Lung (tissue), 12 donors: Measurements from ENCODE around the gene ZBED4. TPM values are rescaled to one million over a fixed set of nuclear protein-coding genes. Genes with fewer than 3 reads are reported as not detected.

Source experiments
- ATAC-seq: fragments of 200-7000 bp; cut with Tn5 transposase; one replicate; pipeline ENCODE4 v1.9.1; 2020; ENCODE audit warnings: moderate number of reproducible peaks; ENCODE audit not compliant: insufficient read depth, low FRiP score
- DNase-seq, 3 donors: peaks; one replicate each; pipeline ENCODE4 v3.0.0-alpha.2; 2013 to 2017
- H3K27ac ChIP-seq, 2 donors: one replicate each; pipeline ENCODE4 v1.5.1; 2013; ENCODE audit warnings: mild to moderate bottlenecking in 2 of 2, moderate library complexity in 2 of 2, control low read depth in 1 of 2, inconsistent platforms in 1 of 2, low read depth in 1 of 2, low read length in 1 of 2
- H3K27me3 ChIP-seq, 3 donors: one replicate each; pipeline ENCODE4 v1.5.1; 2013; ENCODE audit warnings: low read length in 2 of 3; ENCODE audit not compliant: control insufficient read depth in 3 of 3, insufficient read depth in 3 of 3
- H3K36me3 ChIP-seq, 4 donors: one replicate each; pipeline ENCODE4 v1.5.1; 2013; ENCODE audit warnings: low read length in 4 of 4, mild to moderate bottlenecking in 1 of 4, moderate library complexity in 1 of 4; ENCODE audit not compliant: control insufficient read depth in 4 of 4, insufficient read depth in 4 of 4
- H3K4me1 ChIP-seq, 5 donors: one replicate each; pipeline ENCODE4 v1.5.1; 2013; ENCODE audit warnings: low read length in 5 of 5, mild to moderate bottlenecking in 2 of 5, moderate library complexity in 1 of 5; ENCODE audit not compliant: control insufficient read depth in 5 of 5, insufficient read depth in 5 of 5
- H3K4me3 ChIP-seq: one replicate; pipeline ENCODE4 v1.5.1; 2013; ENCODE audit warnings: mild to moderate bottlenecking, control low read depth, moderate library complexity
- H3K9ac ChIP-seq, 2 donors: one replicate each; pipeline ENCODE4 v1.5.1; 2013; ENCODE audit warnings: low read length in 2 of 2, control low read depth in 1 of 2; ENCODE audit not compliant: insufficient read depth in 1 of 2
- H3K9me3 ChIP-seq, 4 donors: one replicate each; pipeline ENCODE4 v1.5.1; 2013; ENCODE audit warnings: low read length in 3 of 4, mild to moderate bottlenecking in 1 of 4, moderate library complexity in 1 of 4; ENCODE audit not compliant: control insufficient read depth in 4 of 4, insufficient read depth in 3 of 4
- whole genome bisulfite sequencing, 2 donors: extraction: QIAGEN DNeasy Blood & Tissue Kit; methylation state at CpG; one replicate each; pipeline ENCODE4 v1.1.7; 2013; 5-methylcytosine and 5-hydroxymethylcytosine counted together
- polyA plus RNA-seq, 2 donors: library from polyadenylated mRNA; stranded (reverse); fragments of 200-250 nt; gene quantifications; one replicate each; pipeline ENCODE4 v1.2.1, GENCODE V29; 2013
- total RNA-seq, 2 donors: library from RNA; depleted of rRNA in 1 of 2; stranded (reverse); fragments of >200 nt in 1 of 2; gene quantifications; one replicate each; pipeline ENCODE4 v1.2.1, GENCODE V29; 2014 to 2021
- TF ChIP-seq, protein P1 (sequence below): IDR thresholded peaks from 2 replicates; pipeline ENCODE4 v1.5.1; 2012; ENCODE audit warnings: mild to moderate bottlenecking; ENCODE audit errors: control extremely low read depth, extremely low read depth
- donor health status: control.
- donor health status: control.
- donor health status: Bipolar disorder and iron deficiency.
- donor health status: healthy.
- donor health status: DM: yes; HTN: yes; CAD: no.

The ZBED4 gene
- total and polyA plus RNA-seq, 4 donors, result 3.9 to 13.2 (median 9.1) TPM

DNA sequence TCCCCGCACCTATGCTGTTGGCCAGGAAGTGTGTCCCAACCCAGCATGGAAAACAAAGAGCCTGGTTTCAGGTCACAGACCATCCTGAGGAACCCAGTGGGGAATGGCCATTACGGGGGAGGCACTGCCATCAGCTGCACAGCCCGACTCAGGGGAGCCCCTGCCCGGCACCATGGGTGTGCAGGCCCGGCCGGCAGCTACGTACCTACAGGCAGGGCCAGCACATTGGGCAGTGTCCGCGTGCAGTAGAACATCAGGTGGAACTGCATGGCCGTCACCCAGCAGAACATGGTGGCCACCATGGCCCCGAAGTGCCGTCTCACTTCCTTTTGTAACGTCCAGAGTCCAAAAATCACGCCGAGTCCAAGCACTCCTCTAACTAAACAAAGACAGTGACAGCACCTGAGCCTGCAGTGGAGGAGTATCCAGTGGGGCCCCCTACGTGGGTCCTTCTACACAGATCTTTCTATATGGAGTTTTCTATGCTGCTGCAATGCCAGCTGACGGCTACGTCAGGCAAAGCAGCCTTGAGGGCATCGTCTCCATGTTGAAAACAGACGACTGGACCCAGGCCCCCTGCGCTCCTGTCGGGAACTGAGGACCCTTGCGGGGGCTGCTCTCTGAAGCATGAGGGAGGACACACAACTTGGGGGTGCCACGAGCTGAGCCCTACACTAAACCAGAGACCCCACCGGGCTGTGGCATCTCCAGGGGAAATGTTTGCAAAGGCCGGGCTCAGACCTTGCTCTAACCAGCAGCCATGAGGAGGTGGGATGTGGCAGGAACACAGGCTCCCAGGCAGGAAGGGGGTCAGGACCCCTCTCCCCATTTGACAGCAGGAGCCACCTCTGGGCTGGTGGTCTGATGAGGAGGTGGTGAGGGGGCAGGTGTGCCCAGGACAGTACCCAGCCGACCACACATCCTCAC is 56.8 kb downstream of the ZBED4 start:
- ATAC-seq (no peak), DNase-seq (no peak)
- Histone ChIP-seq H3K27ac (no peak overlapping the region), H3K9ac (no peak overlapping the region), H3K4me1 (no peaks in the 10 kb centered on the region), H3K4me3 (no peak overlapping the region), H3K27me3 (no peaks in the 10 kb centered on the region), H3K9me3 (no peaks in the 10 kb centered on the region), H3K36me3 (peaks cover 0 to 47% (median 23%) of the 10 kb centered on the region in 4 donors)
- 94 to 95% methylated on average over 27 of the region's 27 CpGs for WGBS, 2 donors
- TF ChIP-seq, protein P1, sequence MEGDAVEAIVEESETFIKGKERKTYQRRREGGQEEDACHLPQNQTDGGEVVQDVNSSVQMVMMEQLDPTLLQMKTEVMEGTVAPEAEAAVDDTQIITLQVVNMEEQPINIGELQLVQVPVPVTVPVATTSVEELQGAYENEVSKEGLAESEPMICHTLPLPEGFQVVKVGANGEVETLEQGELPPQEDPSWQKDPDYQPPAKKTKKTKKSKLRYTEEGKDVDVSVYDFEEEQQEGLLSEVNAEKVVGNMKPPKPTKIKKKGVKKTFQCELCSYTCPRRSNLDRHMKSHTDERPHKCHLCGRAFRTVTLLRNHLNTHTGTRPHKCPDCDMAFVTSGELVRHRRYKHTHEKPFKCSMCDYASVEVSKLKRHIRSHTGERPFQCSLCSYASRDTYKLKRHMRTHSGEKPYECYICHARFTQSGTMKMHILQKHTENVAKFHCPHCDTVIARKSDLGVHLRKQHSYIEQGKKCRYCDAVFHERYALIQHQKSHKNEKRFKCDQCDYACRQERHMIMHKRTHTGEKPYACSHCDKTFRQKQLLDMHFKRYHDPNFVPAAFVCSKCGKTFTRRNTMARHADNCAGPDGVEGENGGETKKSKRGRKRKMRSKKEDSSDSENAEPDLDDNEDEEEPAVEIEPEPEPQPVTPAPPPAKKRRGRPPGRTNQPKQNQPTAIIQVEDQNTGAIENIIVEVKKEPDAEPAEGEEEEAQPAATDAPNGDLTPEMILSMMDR, result no peak

GRCh38 chr22:49911881-49912625 is 58.4 kb downstream of the ZBED4 start:
- TF ChIP-seq, protein P1, result no peak
- Histone ChIP-seq H3K36me3 (peaks cover 0 to 41% (median 20%) of the 10 kb centered on the region in 4 donors), H3K9ac (no peak overlapping the region), H3K4me1 (peaks cover 0 to 5% (median 0%) of the 10 kb centered on the region in 5 donors), H3K9me3 (no peaks in the 10 kb centered on the region), H3K27ac (no peak overlapping the region), H3K27me3 (no peaks in the 10 kb centered on the region), H3K4me3 (no peak overlapping the region)
- ATAC-seq, result no peak
- WGBS, 2 donors, result 93 to 94% methylated on average over 30 of the region's 30 CpGs
- DNase-seq, result no peak

- H3K27ac ChIP-seq, result no peak overlapping the region
- no peaks in the 10 kb centered on the region for H3K9me3 ChIP-seq
- ATAC-seq (no peak), DNase-seq (no peak)
- WGBS, 2 donors, result 96 to 97% methylated on average over 14 of the region's 14 CpGs
- H3K27me3 ChIP-seq, result no peaks in the 10 kb centered on the region
- no peak overlapping the region for H3K9ac ChIP-seq
- H3K4me1 ChIP-seq, result peaks cover 0 to 6% (median 0%) of the 10 kb centered on the region in 5 donors
- peaks cover 0 to 33% (median 14%) of the 10 kb centered on the region in 4 donors for H3K36me3 ChIP-seq
- no peak overlapping the region for H3K4me3 ChIP-seq
- TF ChIP-seq, protein P1, result no peak
Observed at GRCh38 chr22:49913026-49913425, 59.4 kb downstream of the ZBED4 start.
